ENCODE data around the gene NAGS. TPM values are rescaled to one million over a fixed set of nuclear protein-coding genes. Genes with fewer than 3 reads are reported as not detected.
A peak's percentile ranks its signal among the peaks of the same experiment; 100 is the strongest.

The NAGS gene
- total RNA-seq, 1 donor from 2014 or later = 6.4 TPM

DNA sequence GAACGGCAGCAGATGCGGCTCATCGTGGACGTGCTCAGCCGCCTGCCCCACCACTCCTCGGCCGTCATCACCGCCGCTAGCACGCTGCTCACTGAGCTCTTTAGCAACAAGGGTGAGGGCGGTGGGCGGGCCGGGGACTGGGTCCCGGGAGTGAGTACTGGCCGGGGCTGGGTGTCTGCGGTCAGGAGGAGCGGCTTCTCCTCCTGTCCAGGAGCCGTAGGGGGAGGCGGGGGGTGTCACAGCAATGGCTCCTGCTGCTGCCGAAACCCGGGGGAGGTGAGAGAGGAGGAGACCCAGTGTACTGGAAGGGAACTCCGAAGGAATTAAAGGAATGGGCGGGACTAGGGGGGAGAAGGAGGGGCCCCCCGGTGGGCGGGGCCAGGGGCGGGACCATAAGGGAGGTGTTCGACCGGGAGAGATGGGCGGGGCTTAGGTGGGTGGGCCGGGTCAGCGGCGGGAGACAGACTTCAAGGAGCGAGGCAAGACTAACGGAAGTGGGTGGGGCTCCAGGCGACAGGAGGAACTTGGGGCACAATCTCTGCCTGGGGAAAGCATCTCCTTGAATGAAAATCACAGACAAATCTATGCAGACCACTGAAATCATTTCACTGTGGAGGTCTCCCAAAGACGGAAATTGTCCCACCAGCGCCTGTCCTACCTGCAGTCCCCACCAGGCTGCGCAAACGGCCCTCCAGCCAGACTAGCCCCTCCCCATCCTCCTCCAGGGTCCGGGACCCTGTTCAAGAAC is 2.4 kb downstream of the NAGS start:
- intact Hi-C loops (cut with DNase I) = no loop called here
- peaks cover 38% of the 10 kb centered on the region for H3K4me1 ChIP-seq
- DNase-seq = peak; percentile 100
- peak overlapping the region; percentile 58 for H3K4me3 ChIP-seq
- TF ChIP-seq, protein P1, sequence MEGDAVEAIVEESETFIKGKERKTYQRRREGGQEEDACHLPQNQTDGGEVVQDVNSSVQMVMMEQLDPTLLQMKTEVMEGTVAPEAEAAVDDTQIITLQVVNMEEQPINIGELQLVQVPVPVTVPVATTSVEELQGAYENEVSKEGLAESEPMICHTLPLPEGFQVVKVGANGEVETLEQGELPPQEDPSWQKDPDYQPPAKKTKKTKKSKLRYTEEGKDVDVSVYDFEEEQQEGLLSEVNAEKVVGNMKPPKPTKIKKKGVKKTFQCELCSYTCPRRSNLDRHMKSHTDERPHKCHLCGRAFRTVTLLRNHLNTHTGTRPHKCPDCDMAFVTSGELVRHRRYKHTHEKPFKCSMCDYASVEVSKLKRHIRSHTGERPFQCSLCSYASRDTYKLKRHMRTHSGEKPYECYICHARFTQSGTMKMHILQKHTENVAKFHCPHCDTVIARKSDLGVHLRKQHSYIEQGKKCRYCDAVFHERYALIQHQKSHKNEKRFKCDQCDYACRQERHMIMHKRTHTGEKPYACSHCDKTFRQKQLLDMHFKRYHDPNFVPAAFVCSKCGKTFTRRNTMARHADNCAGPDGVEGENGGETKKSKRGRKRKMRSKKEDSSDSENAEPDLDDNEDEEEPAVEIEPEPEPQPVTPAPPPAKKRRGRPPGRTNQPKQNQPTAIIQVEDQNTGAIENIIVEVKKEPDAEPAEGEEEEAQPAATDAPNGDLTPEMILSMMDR (IDR thresholded peaks at IDR 0.05) = peak; percentile 50
- H3K36me3 ChIP-seq = peaks cover 21% of the 10 kb centered on the region
- ATAC-seq = peak; percentile 93 to 96
- no peaks in the 10 kb centered on the region for H3K9me3 ChIP-seq
- peaks cover 23% of the 10 kb centered on the region for H3K27me3 ChIP-seq (ENCODE audit: low read depth)
- peak overlapping the region; percentile 59 for H3K27ac ChIP-seq

- Histone ChIP-seq H3K27me3 (ENCODE audit: low read depth) (peaks cover 23% of the 10 kb centered on the region), H3K27ac (peak overlapping the region; percentile 47), H3K9me3 (no peaks in the 10 kb centered on the region), H3K36me3 (peaks cover 27% of the 10 kb centered on the region), H3K4me3 (peak overlapping the region; percentile 58), H3K4me1 (peaks cover 38% of the 10 kb centered on the region)
- TF ChIP-seq, protein P1 (IDR thresholded peaks at IDR 0.05) = peak; percentile 4
- no peak for DNase-seq
- intact Hi-C loops (cut with DNase I) = no loop called here
- no peak for ATAC-seq
Measured at GRCh38 chr17:44007346-44008204, 3.2 kb downstream of the NAGS start.

GRCh38 chr17:44008205-44008909 is 3.9 kb downstream of the NAGS start:
- intact Hi-C loops (cut with DNase I) = no loop called here
- Histone ChIP-seq H3K36me3 (peaks cover 27% of the 10 kb centered on the region), H3K27me3 (ENCODE audit: low read depth) (peaks cover 23% of the 10 kb centered on the region), H3K4me3 (peak overlapping the region; percentile 58), H3K4me1 (peaks cover 38% of the 10 kb centered on the region), H3K9me3 (no peaks in the 10 kb centered on the region), H3K27ac (no peak overlapping the region)
- TF ChIP-seq, protein P1 (IDR thresholded peaks at IDR 0.05) = no peak
- DNase-seq (no peak), ATAC-seq (no peak)

- intact Hi-C loops (cut with DNase I) = no loop called here
- Histone ChIP-seq H3K4me1 (peaks cover 31% of the 10 kb centered on the region), H3K9me3 (no peaks in the 10 kb centered on the region), H3K27ac (no peak overlapping the region), H3K36me3 (peaks cover 27% of the 10 kb centered on the region), H3K4me3 (no peak overlapping the region), H3K27me3 (ENCODE audit: low read depth) (peaks cover 2% of the 10 kb centered on the region)
- ATAC-seq (no peak), DNase-seq (no peak)
- TF ChIP-seq, protein P1 (IDR thresholded peaks at IDR 0.05) = no peak
Measured at GRCh38 chr17:44010966-44011647, 6.7 kb downstream of the NAGS start.

- H3K36me3 ChIP-seq = peaks cover 27% of the 10 kb centered on the region
- DNase-seq (no peak), ATAC-seq (no peak)
- TF ChIP-seq, protein P1 (IDR thresholded peaks at IDR 0.05) = no peak
- H3K9me3 ChIP-seq = no peaks in the 10 kb centered on the region
- H3K27ac ChIP-seq = no peak overlapping the region
- intact Hi-C loops (cut with DNase I) = no loop called here
- H3K4me1 ChIP-seq = peaks cover 27% of the 10 kb centered on the region
- no peak overlapping the region for H3K4me3 ChIP-seq
- H3K27me3 ChIP-seq (ENCODE audit: low read depth) = no peaks in the 10 kb centered on the region
Measured at GRCh38 chr17:44011876-44012275, 7.5 kb downstream of the NAGS start.
